ENCODE results near the gene CTNNA1. TPM values are rescaled to one million over a fixed set of nuclear protein-coding genes. Genes with fewer than 3 reads are reported as not detected.

The CTNNA1 gene
- total and polyA plus RNA-seq, 2 of the 8 experiments (the other 6 are each of a cell fraction or from before 2014, with no cell fraction given) = 115 to 349 TPM

DNA sequence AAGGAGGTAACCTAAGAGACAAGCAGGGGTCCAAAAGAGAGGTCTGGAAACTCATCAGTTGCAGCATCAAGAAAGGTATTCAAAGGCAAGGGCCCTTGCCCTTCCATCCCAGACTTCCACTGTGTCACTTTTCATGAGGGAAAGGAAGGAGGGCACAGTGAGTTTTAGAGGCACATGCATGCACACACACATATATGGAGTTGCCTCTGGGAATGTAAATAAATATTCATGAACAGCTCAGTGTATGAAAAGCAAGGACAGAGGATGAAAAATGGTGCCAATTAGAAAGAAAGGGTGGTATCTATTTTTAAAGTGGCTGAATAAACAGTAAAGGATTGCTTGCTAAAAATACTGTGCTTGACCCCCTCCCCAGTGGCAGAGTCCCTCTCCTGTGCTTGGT lies 227.2 kb downstream of the CTNNA1 start (continued):
- TF ChIP-seq, protein P1, sequence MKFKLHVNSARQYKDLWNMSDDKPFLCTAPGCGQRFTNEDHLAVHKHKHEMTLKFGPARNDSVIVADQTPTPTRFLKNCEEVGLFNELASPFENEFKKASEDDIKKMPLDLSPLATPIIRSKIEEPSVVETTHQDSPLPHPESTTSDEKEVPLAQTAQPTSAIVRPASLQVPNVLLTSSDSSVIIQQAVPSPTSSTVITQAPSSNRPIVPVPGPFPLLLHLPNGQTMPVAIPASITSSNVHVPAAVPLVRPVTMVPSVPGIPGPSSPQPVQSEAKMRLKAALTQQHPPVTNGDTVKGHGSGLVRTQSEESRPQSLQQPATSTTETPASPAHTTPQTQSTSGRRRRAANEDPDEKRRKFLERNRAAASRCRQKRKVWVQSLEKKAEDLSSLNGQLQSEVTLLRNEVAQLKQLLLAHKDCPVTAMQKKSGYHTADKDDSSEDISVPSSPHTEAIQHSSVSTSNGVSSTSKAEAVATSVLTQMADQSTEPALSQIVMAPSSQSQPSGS (IDR thresholded peaks at IDR 0.05; ENCODE audit: low read length) = no peak
- TF ChIP-seq GTF2F1 (IDR thresholded peaks at IDR 0.05; ENCODE audit: borderline replicate concordance, low read depth, low read length) = no peak
